ENCODE data around the gene RNU6-8.

Gene RNU6-8

GRCh38 chr14:32202491-32202997, 525 bp downstream of the RNU6-8 start:
- peak in 1 of 2 donors; percentile 56 for DNase-seq

GRCh38 chr14:32201816-32202490, 1.1 kb downstream of the RNU6-8 start, which contains the start of gene RNU6-7:
Gene RNU6-7, plus strand, starts transcription at chr14:32202045.
- DNase-seq: peak in 1 of 2 donors; percentile 78

DNA sequence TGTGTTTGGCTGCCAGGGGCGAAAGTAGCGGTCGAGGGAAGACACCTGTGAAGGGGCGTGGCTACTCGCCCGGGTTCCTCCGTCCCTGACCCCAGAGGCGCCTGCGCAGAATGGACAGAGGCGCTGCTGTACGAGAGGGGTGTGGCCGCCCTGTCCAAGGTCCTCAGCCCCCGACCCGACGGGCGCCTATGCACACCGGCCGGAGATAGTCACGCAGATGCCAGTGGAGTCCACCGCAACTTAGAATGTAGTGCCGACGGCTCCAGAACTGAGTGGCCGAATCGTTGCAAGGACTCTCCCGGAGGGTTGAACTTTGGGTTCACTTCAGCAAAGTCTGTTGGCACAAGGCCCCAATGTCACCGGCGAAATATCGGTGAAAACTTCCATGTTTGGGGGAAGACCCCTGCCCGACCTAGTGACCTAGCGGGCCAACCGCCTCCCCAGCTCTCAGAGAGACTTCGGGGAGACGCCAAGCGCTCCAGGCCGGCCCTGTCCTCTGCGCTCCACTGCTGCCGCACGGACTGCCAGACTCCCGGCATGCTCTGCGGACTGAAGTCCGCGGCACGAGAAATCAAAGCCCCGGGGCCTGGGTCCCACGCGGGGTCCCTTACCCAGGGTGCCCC, 1.8 kb downstream of the RNU6-8 start:
- peak; percentile 53 to 78 for DNase-seq

DNA sequence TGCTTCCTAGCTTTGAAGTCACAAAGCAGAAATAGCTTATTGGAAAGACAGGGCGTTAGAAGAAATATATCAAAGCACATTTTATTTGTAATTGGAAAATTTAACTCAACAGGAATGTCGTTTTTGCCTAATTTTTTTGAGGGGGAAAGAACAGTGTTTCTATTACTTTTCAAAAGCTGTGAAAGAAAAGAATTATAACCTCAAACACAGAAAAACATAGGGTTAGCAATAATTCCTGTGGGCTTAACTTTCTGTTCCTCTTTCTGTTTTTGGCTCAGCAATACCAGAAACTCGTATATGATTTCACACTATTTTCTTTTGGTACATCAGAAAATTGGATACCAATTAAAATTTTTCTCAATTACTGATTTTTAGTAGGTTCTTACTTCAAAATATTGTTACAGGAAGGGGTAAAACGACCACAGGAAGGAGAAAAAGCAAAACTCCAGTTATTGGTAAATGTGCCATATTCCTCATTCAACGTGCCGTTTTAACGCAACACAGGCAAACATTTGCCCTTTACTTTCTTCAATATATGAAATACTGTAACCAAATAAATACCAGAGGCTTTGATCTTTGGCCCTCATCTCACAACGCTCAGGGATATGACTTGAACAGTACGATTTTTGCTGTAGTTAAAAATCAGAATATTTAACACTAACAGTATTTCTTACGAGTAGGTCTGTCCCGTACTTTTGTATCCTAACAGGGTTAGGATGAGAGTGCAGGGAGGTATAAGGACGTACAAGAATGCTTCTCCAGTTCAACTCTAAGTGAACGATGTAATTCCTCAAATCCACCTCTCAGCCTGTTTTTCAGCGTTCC, 2.5 kb downstream of the RNU6-8 start:
- no peak for DNase-seq

GRCh38 chr14:32197919-32198318, 5.2 kb downstream of the RNU6-8 start:
- DNase-seq: no peak

DNA sequence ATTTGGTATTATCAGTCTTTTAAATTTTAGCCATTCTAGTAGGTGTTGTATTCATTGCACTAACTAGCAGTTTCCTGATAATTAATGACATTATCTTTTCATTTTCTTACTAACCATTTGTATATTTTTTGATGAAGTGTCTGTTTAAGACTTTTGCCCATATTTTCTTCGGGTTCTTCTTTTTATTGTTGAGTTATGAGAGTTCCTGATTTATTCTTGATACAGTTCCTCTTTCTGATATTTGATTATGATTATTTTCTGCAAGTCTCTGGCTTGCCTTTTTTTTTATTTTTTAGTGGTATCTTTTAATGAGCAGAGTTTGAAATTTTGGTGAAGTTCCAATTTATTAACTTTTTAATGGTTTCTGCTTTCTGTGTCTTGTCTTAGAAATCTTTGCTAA, 7.4 kb downstream of the RNU6-8 start:
- DNase-seq: no peak

DNA sequence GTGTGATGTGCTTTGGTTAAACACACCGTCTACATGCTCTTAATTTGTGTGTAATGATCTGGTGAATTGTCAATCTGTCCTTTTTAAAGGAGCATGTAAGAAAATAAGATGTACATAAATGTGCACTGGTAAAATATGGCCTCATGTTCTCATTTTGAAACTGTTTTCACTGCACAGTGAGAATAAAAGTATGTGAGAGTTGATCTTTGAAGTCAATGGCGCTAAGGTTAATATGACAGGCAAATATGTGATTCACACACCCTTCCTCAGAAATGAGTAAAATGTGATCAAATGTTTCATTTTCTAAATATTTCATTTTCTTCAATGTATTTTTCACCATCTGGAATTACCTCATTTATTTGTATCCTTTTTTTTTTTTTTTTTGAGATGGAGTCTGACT, 9.5 kb downstream of the RNU6-8 start:
- no peak for DNase-seq

DNA sequence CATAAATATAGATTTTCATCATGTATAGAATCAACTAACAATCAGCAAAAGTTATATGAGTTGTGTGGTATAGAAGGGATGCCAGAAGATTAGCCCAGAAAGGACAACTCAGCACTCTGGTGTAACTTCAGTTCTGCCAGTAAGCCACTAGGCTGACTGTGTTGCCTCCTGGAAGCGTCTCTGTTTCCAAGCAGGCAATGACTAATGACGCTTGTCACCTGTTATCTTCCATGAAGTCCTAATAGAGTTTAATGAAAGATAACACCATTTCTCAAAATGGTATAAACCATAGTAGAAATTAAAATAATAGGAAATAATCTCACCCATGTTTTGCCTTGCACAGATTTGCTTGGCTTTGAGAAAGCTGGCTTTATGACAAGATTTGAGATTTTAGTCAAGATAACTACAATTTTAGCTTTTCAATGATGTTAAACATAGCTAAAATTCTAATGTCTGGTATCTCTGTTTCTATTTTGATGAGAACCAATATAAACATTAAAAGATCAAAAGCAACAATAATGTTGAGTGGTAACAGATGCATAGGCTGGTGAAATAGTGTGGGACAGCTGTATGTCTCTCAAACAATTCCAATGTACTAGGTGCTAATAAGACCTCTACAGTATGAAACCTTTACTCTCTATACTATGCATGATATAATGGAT, 10.2 kb downstream of the RNU6-8 start:
- DNase-seq: no peak

DNA sequence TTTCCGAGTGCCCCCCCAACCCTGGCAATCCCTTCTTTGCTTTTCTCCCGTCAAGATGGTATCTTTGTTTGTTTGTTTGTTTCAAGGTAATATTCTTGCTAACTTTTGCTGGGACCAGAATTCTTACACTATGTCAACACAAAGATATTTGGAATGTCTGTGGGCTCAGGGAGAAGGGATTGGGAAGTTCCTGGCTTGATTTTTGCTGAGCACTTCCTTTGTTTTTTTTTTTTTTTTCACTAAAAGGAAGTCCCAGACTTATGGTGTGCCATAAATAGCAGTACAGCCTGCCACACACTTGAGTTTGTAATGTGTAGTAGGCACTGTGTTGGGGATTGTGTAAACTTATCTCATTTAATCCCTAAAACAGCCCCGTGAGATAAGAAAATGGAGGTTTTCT, 12.4 kb downstream of the RNU6-8 start:
- no peak for DNase-seq

GRCh38 chr14:32189811-32190210, 13.3 kb downstream of the RNU6-8 start:
- no peak for DNase-seq

DNA sequence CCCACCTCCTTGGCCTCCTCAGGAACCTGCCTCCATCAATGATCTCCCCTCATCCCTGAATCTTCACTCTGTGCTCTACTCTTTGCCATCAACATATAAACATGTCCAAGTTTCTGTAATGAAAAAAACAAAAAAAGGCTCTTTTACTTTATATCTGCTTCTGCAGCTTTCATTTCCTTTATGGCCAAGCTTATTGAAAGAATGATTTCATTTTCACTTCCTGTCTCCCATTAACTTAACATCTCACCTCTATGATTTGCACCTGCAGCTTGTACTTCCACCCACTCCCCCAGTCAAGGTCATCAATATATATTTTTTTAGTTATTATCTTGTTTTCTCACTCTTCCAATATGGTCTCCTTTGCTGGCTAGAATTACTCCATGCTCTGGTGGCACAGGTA, 16.8 kb downstream of the RNU6-8 start:
- DNase-seq: no peak

DNA sequence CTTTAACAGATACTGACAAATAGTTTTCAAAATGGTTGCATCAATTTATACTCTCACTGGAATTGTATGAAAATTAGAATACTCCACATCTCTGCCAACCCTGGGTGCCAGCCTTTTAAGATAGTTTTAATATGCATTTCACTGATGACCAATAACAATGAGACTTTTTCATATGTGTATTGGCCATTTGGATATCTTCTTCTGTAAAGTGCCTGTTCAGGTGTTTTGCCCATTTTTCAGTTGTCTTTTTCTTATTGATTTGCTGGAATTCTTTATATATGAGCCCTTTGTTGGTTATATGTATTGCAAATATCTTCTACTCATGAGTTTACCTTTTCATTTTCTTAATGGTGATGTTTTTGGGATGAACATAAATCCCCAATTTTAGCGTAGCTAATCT, 18.0 kb downstream of the RNU6-8 start:
- no peak for DNase-seq

DNA sequence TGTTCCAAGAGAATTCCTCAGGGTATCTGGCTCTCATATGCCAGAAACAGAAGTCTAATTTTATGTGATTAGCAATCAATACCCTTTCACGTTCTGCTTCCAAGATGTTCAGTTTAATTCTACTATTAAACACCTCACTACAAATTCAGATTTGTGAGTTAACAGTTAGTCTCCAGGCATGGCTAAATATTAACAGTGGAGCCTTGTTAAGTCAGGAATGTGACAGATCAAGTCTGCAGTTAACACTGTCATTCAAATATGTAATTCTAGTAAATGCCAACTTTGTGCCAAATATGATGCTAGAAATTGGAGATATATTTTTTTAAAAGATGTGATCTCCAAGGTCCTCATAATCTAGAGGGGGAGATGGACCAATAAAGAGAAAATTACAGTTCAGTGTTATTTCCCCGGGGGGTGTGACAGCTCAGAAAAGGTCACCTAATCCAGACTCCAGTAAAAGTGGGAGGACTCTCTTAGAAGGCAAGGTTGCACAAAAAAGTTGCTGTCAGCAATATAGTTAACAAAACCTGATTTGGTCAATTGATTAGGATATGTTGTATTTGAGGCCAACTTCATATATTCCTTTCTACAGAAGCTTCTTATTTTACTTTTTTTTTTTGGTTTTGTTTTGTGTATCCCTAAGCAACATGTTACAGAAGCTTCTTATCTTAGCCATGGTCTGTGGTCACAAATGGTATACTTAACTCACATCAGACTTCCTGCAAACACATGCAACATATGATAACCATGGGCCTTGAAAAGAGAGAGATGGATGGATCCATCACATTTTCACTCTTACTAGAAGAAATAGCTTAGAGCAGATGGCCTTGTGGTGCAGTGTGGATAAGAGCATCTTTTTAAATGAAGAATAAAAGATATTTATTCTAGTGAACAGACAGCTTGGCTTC, 19.7 kb downstream of the RNU6-8 start:
- DNase-seq: no peak

- no peak for DNase-seq
These were observed 31.6 kb downstream of the RNU6-8 start for GRCh38 chr14:32171469-32171868.

DNA sequence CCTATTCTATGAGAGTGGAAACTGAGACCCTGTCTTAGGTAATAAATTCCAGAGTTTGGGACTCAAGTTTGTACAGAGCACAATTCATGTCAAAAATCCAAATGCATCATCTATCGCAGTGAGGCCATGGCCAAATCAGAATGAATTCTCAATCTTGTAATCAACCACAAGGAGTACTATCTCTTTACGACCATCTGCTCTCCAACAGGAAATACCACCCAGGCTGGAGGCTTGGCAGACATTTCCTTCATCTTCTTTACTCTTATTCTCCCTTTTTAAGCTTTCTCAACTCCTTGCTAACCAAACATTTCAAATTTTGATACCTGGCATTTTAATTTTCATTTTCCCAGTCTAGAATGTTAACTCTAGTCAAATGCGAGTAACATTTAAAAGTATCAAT, 33.9 kb downstream of the RNU6-8 start:
- DNase-seq: no peak

DNA sequence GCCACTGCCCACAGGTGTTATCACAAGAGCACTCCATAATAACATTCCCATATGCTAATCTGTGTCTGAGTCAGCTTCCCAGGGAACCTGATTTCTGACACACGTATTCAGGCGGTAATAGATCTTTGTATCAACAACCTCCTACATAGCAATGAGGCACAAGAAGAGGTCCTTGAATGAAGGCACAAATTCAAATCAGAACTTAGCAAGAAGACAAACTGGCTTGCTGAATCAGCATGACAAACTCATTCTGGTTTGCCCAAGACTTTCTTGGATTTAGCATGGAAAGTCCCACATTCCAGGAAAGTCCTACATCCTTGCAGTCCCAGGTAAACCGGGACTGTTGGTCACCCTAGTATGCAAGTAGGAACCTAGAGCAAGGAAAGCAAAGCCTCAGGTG, 35.2 kb downstream of the RNU6-8 start:
- DNase-seq: no peak

DNA sequence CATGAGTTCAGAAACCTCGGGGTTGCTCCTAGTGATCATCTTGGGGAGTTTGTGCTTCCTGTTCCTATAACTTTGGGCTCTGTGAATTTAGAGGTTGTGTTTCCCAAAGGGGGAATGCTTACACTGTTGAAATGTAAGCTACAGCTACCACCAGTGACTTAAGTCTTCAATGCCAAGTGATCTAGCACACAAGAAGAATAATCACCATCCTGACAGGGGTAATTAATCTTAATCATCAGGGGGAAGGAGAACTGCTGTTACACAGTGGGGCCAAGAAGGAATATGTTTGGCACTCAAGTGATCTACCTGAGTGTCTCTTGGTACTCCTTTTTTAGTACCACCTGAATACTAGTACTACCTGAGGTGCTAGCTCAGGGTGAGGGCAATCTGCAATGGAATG, 36.1 kb downstream of the RNU6-8 start:
- DNase-seq: no peak

DNA sequence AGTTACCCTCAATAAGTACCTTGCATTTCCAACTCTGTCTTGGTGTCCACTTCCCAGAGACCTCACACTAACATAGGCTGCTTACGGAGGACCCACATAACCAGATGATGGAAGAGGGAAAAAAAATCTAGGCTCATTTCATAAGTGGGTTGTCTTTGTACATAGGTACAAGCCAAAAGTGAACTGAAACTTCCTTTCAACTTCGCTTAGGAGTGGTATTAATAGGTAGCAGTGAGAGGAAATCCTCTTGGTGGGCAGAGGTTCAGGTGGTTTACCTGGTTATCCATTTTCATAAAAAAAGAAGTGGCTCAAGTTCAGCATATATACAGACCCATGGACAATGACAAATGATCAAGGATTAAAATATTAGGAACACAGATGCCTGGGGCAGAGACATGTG, 37.0 kb downstream of the RNU6-8 start:
- DNase-seq: no peak

All from hippocampal formation (tissue), 2 donors.